CD4-positive, alpha-beta memory T cell (primary cell): ENCODE results near the gene SAP30L. TPM values are rescaled to one million over a fixed set of nuclear protein-coding genes. Genes with fewer than 3 reads are reported as not detected.

Experiments
- CTCF ChIA-PET: fragments of 350-600 bp; sonication (Branson Sonifier 250); formaldehyde crosslinking; loops from one replicate; lab custom pipeline; 2021; ENCODE audit warnings: inconsistent platforms; ENCODE audit not compliant: partially characterized antibody; lab: Charles Lee
- POLR2A ChIA-PET: fragments of 350-600 bp; sonication (Branson Sonifier 250); formaldehyde crosslinking; loops from one replicate; lab custom pipeline; 2021; ENCODE audit not compliant: partially characterized antibody; lab: Charles Lee
- DNase-seq, 5 donors: peaks; one replicate each; pipeline versions ENCODE4 v3.0.0 to v3.0.0-alpha.2; 2020 to 2022; ENCODE audit warnings: mixed read lengths in 1 of 5
- H3K27ac ChIP-seq: one replicate; pipeline ENCODE4 v1.7.0; 2013; ENCODE audit warnings: low read depth, low read length
- H3K27me3 ChIP-seq: 2 replicates; pipeline ENCODE4 v1.7.0; 2013; ENCODE audit warnings: mild to moderate bottlenecking, low read length, moderate library complexity; ENCODE audit not compliant: insufficient read depth
- H3K36me3 ChIP-seq: 2 replicates; pipeline ENCODE4 v1.7.0; 2013; ENCODE audit warnings: mild to moderate bottlenecking, low read length, moderate library complexity; ENCODE audit not compliant: insufficient read depth
- H3K4me1 ChIP-seq: 2 replicates; pipeline ENCODE4 v1.7.0; 2013; ENCODE audit warnings: mild to moderate bottlenecking, low read length, moderate library complexity; ENCODE audit not compliant: insufficient read depth
- H3K4me3 ChIP-seq, 2 donors: one replicate each; pipeline ENCODE4 v1.7.0; 2013; ENCODE audit warnings: low read length in 2 of 2, mild to moderate bottlenecking in 1 of 2
- H3K9me3 ChIP-seq, 2 donors: one replicate each; pipeline ENCODE4 v1.7.0; 2013; ENCODE audit warnings: low read length in 2 of 2, control low read depth in 1 of 2; ENCODE audit not compliant: control insufficient read depth in 1 of 2
- H3K27ac Mint-ChIP-seq, 7 donors: one replicate each; pipeline ENCODE4 v1.8.0; 2020 to 2021; ENCODE audit warnings: mixed read lengths in 7 of 7, mild to moderate bottlenecking in 6 of 7, inconsistent platforms in 3 of 7, moderate library complexity in 3 of 7
- H3K27me3 Mint-ChIP-seq, 2 donors: one replicate each; pipeline ENCODE4 v1.8.0; 2020 to 2021; ENCODE audit warnings: mixed read lengths in 2 of 2
- H3K36me3 Mint-ChIP-seq, 2 donors: one replicate each; pipeline ENCODE4 v1.8.0; 2020 to 2021; ENCODE audit warnings: mixed read lengths in 2 of 2, inconsistent platforms in 1 of 2, mild to moderate bottlenecking in 1 of 2
- H3K4me1 Mint-ChIP-seq, 4 donors: one replicate each; pipeline ENCODE4 v1.8.0; 2020 to 2021; ENCODE audit warnings: mixed read lengths in 4 of 4, mild to moderate bottlenecking in 1 of 4
- H3K4me3 Mint-ChIP-seq, 8 donors: one replicate each; pipeline ENCODE4 v1.8.0; 2020 to 2021; ENCODE audit warnings: mixed read lengths in 8 of 8, mild to moderate bottlenecking in 7 of 8, moderate library complexity in 6 of 8, inconsistent platforms in 3 of 8
- H3K9me3 Mint-ChIP-seq, 8 donors: one replicate each; pipeline ENCODE4 v1.8.0; 2020 to 2021; ENCODE audit warnings: mixed read lengths in 8 of 8, mild to moderate bottlenecking in 5 of 8, inconsistent platforms in 3 of 8, moderate library complexity in 1 of 8
- intact Hi-C: fragments of 100-400 bp; cut with micrococcal nuclease; formaldehyde crosslinking; loops from one replicate; pipeline ENCODE4 v1.15.1; 2023
- polyA plus RNA-seq, 2 donors: library from polyadenylated mRNA; unstranded; fragments of 300-500 nt; fragmentation: Illumina TruSeq; gene quantifications; one replicate each; pipeline ENCODE4 v1.2.3, GENCODE V29; 2021
- total RNA-seq, 2 experiments: library from RNA; stranded (reverse); gene quantifications; one replicate each; pipeline ENCODE4 v1.2.3, GENCODE V29; 2021

Gene SAP30L
- 10 to 100 TPM; 36.9 to 47.5 TPM for total RNA-seq
- 10 to 100 TPM; 19.4 to 44.7 TPM for polyA plus RNA-seq

GRCh38 chr5:154445422-154446194, at the start of gene SAP30L:
SAP30L (plus strand) TSS chr5:154445997; CDS start chr5:154446605, 608 bp downstream.
- Histone ChIP-seq H3K4me1 (peaks cover 46% of the 10 kb centered on the region), H3K27ac (peak within 1 kb of the TSS; percentile 66), H3K4me3 (peak within 1 kb of the TSS; percentile 95 to 99), H3K27me3 (no peaks in the 10 kb centered on the region), H3K9me3 (no peaks in the 10 kb centered on the region), H3K36me3 (peaks cover 6% of the 10 kb centered on the region)
- Mint-ChIP-seq H3K4me3 (peak within 1 kb of the TSS; percentile 97 to 100 (median 99)), H3K4me1 (peaks cover 40 to 75% (median 52%) of the 10 kb centered on the region in 4 donors), H3K27me3 (no peaks in the 10 kb centered on the region), H3K27ac (peak within 1 kb of the TSS; percentile 83 to 100 (median 96)), H3K9me3 (no peaks in the 10 kb centered on the region), H3K36me3 (peaks cover 27 to 48% of the 10 kb centered on the region in 2 donors)
- intact Hi-C loops: loop anchor here (1.0 to 5.0 kb wide), 5 partner anchors 255 to 497 kb away; partner anchors contain the start of genes CNOT8, FAM114A2, GALNT10 and LARP1
- POLR2A ChIA-PET: interaction anchor here (0.7 to 1.7 kb wide), 6 partner anchors 13 to 922 kb away, joined by 3 to 9 read pairs (median 4); partner anchors contain the start of genes FAM114A2, GALNT10 and MFAP3
- CTCF ChIA-PET: interaction anchor here (1.3 kb wide), 1 partner anchor 21 kb away, joined by 5 read pairs; no protein-coding TSS in a partner anchor
- DNase-seq: peak; percentile 93 to 99 (median 96)

- DNase-seq: no peak
- no peaks in the 10 kb centered on the region for H3K9me3 Mint-ChIP-seq
- no peaks in the 10 kb centered on the region for H3K27me3 Mint-ChIP-seq
- no peaks in the 10 kb centered on the region for H3K4me1 ChIP-seq
- POLR2A ChIA-PET: no interaction called here
- intact Hi-C loops: no loop called here
- no peak overlapping the region for H3K4me3 Mint-ChIP-seq
- H3K9me3 ChIP-seq: no peaks in the 10 kb centered on the region
- H3K27ac Mint-ChIP-seq: peak overlapping the region in 1 of 7 donors; percentile 9
- peaks cover 24 to 41% of the 10 kb centered on the region in 2 donors for H3K36me3 Mint-ChIP-seq
- no peak overlapping the region for H3K27ac ChIP-seq
- H3K27me3 ChIP-seq: no peaks in the 10 kb centered on the region
- no peak overlapping the region for H3K4me3 ChIP-seq
- CTCF ChIA-PET: no interaction called here
- H3K36me3 ChIP-seq: no peaks in the 10 kb centered on the region
- no peaks in the 10 kb centered on the region for H3K4me1 Mint-ChIP-seq
Measured at GRCh38 chr5:154396128-154396527, 49.7 kb upstream of the SAP30L start.

GRCh38 chr5:154397652-154398406, 48.0 kb upstream of the SAP30L start:
- H3K4me3 ChIP-seq: no peak overlapping the region
- H3K36me3 ChIP-seq: no peaks in the 10 kb centered on the region
- H3K27ac ChIP-seq: no peak overlapping the region
- no peaks in the 10 kb centered on the region for H3K4me1 Mint-ChIP-seq
- DNase-seq: no peak
- peak overlapping the region in 4 of 7 donors; percentile 22 to 89 (median 67) for H3K27ac Mint-ChIP-seq
- H3K27me3 ChIP-seq: no peaks in the 10 kb centered on the region
- H3K4me1 ChIP-seq: no peaks in the 10 kb centered on the region
- H3K27me3 Mint-ChIP-seq: no peaks in the 10 kb centered on the region
- no peak overlapping the region for H3K4me3 Mint-ChIP-seq
- no peaks in the 10 kb centered on the region for H3K9me3 ChIP-seq
- CTCF ChIA-PET: interaction anchor here (0.7 to 1.4 kb wide), 4 partner anchors 8 to 326 kb away, joined by 3 to 6 read pairs (median 4); no protein-coding TSS in a partner anchor
- POLR2A ChIA-PET: no interaction called here
- H3K9me3 Mint-ChIP-seq: no peaks in the 10 kb centered on the region
- intact Hi-C loops: no loop called here
- peaks cover 10 to 33% of the 10 kb centered on the region in 2 donors for H3K36me3 Mint-ChIP-seq

GRCh38 chr5:154400678-154401077, 45.1 kb upstream of the SAP30L start:
- no peak overlapping the region for H3K27ac ChIP-seq
- H3K27me3 ChIP-seq: no peaks in the 10 kb centered on the region
- peaks cover 2 to 15% (median 11%) of the 10 kb centered on the region in 4 donors for H3K4me1 Mint-ChIP-seq
- H3K9me3 Mint-ChIP-seq: no peaks in the 10 kb centered on the region
- no peak overlapping the region for H3K4me3 Mint-ChIP-seq
- intact Hi-C loops: no loop called here
- ChIA-PET CTCF (interaction anchor here (0.6 kb wide), 1 partner anchor 325 kb away, joined by 3 read pairs; no protein-coding TSS in a partner anchor), POLR2A (no interaction called here)
- H3K27me3 Mint-ChIP-seq: no peaks in the 10 kb centered on the region
- no peaks in the 10 kb centered on the region for H3K36me3 ChIP-seq
- peak overlapping the region in 4 of 7 donors; percentile 0 to 31 (median 28) for H3K27ac Mint-ChIP-seq
- no peak for DNase-seq
- no peak overlapping the region for H3K4me3 ChIP-seq
- no peaks in the 10 kb centered on the region for H3K9me3 ChIP-seq
- peaks cover 4% of the 10 kb centered on the region for H3K4me1 ChIP-seq
- peaks cover 5 to 29% of the 10 kb centered on the region in 2 donors for H3K36me3 Mint-ChIP-seq

GRCh38 chr5:154401355-154401754, 44.4 kb upstream of the SAP30L start:
- DNase-seq: no peak
- intact Hi-C loops: no loop called here
- Histone ChIP-seq H3K27ac (no peak overlapping the region), H3K4me3 (no peak overlapping the region), H3K9me3 (no peaks in the 10 kb centered on the region), H3K4me1 (peaks cover 4% of the 10 kb centered on the region), H3K27me3 (no peaks in the 10 kb centered on the region), H3K36me3 (no peaks in the 10 kb centered on the region)
- H3K4me3 Mint-ChIP-seq: no peak overlapping the region
- peaks cover 5 to 26% of the 10 kb centered on the region in 2 donors for H3K36me3 Mint-ChIP-seq
- peak overlapping the region in 1 of 7 donors; percentile 5 for H3K27ac Mint-ChIP-seq
- H3K27me3 Mint-ChIP-seq: no peaks in the 10 kb centered on the region
- ChIA-PET POLR2A (no interaction called here), CTCF (interaction anchor here (0.6 to 0.8 kb wide), 2 partner anchors 326 to 329 kb away, joined by 3 read pairs; no protein-coding TSS in a partner anchor)
- H3K9me3 Mint-ChIP-seq: no peaks in the 10 kb centered on the region
- H3K4me1 Mint-ChIP-seq: peaks cover 2 to 16% (median 11%) of the 10 kb centered on the region in 4 donors

GRCh38 chr5:154401931-154402330, 43.9 kb upstream of the SAP30L start:
- H3K27me3 Mint-ChIP-seq: no peaks in the 10 kb centered on the region
- Histone ChIP-seq H3K27me3 (no peaks in the 10 kb centered on the region), H3K4me3 (no peak overlapping the region), H3K36me3 (no peaks in the 10 kb centered on the region), H3K9me3 (no peaks in the 10 kb centered on the region), H3K27ac (no peak overlapping the region), H3K4me1 (peaks cover 4% of the 10 kb centered on the region)
- peaks cover 5 to 24% of the 10 kb centered on the region in 2 donors for H3K36me3 Mint-ChIP-seq
- no peak overlapping the region for H3K4me3 Mint-ChIP-seq
- DNase-seq: no peak
- H3K4me1 Mint-ChIP-seq: peaks cover 2 to 16% (median 11%) of the 10 kb centered on the region in 4 donors
- H3K9me3 Mint-ChIP-seq: no peaks in the 10 kb centered on the region
- CTCF ChIA-PET: interaction anchor here (0.8 kb wide), 1 partner anchor 330 kb away, joined by 3 read pairs; no protein-coding TSS in a partner anchor
- POLR2A ChIA-PET: no interaction called here
- peak overlapping the region in 3 of 7 donors; percentile 1 to 75 (median 55) for H3K27ac Mint-ChIP-seq
- intact Hi-C loops: no loop called here
